ENCODE results near the gene SOX13.
"Not testable (repeated sequence)": the region's sequence is repeated elsewhere in the genome, so short reads cannot be mapped to it uniquely, and the experiment has no call there.

The SOX13 gene

GRCh38 chr1:204087893-204088528 is 15.1 kb downstream of the SOX13 start:
- DNase-seq = no peak

GRCh38 chr1:204088596-204088995 is 15.7 kb downstream of the SOX13 start:
- DNase-seq = no peak

- no peak for DNase-seq
Measured at GRCh38 chr1:204089044-204089751, 16.3 kb downstream of the SOX13 start.

- not testable (repeated sequence) for DNase-seq
Measured at GRCh38 chr1:204090132-204090531, 17.2 kb downstream of the SOX13 start.

- DNase-seq = no peak
Measured at GRCh38 chr1:204091066-204091465, 18.2 kb downstream of the SOX13 start.

GRCh38 chr1:204091787-204092312 is 18.9 kb downstream of the SOX13 start:
- DNase-seq = no peak

- DNase-seq = no peak
Measured at GRCh38 chr1:204092632-204093420, 19.9 kb downstream of the SOX13 start.

GRCh38 chr1:204093421-204093717 is 20.5 kb downstream of the SOX13 start:
- no peak for DNase-seq

- no peak for DNase-seq
Measured at GRCh38 chr1:204093781-204094180, 20.9 kb downstream of the SOX13 start.

GRCh38 chr1:204094313-204094729 is 21.4 kb downstream of the SOX13 start:
- no peak for DNase-seq

GRCh38 chr1:204094856-204095634 is 22.1 kb downstream of the SOX13 start:
- DNase-seq = no peak

- no peak for DNase-seq
Measured at GRCh38 chr1:204096931-204097330, 24.0 kb downstream of the SOX13 start.

GRCh38 chr1:204098683-204099082 is 25.8 kb downstream of the SOX13 start:
- DNase-seq = no peak

- DNase-seq = not testable (repeated sequence)
Measured at GRCh38 chr1:204099754-204100153, 26.8 kb downstream of the SOX13 start.

GRCh38 chr1:204102029-204102611 is 29.2 kb downstream of the SOX13 start:
- DNase-seq = peak; percentile 6

- no peak for DNase-seq
Measured at GRCh38 chr1:204102739-204103430, 30.0 kb downstream of the SOX13 start.

GRCh38 chr1:204103431-204103741 is 30.5 kb downstream of the SOX13 start:
- DNase-seq = no peak

GRCh38 chr1:204104331-204105130 is 31.6 kb downstream of the SOX13 start:
- DNase-seq = peak; percentile 20

GRCh38 chr1:204105131-204105515 is 32.2 kb downstream of the SOX13 start:
- DNase-seq = no peak

- no peak for DNase-seq
Measured at GRCh38 chr1:204106825-204107224, 33.9 kb downstream of the SOX13 start.

GRCh38 chr1:204107892-204108291 is 35.0 kb downstream of the SOX13 start:
- DNase-seq = no peak
